Activated naive CD8-positive, alpha-beta T cell treated with anti-CD3 and anti-CD28 coated beads, Interleukin-2, amount 10 ng/mL, durations not matched to agents 7 days and 5 days (primary cell): Measurements from ENCODE around the gene VEGFC. TPM values are rescaled to one million over a fixed set of nuclear protein-coding genes. Genes with fewer than 3 reads are reported as not detected.

ENCODE experiments used
- ATAC-seq: fragments of 150-1000 bp; cut with Tn5 transposase; one replicate; pipeline ENCODE4 v1.10.0; 2021; ENCODE audit warnings: low read depth, moderate library complexity
- POLR2A ChIA-PET: fragments of 350-600 bp; sonication (Branson Sonifier 250); formaldehyde crosslinking; loops from one replicate; lab custom pipeline; 2021; ENCODE audit warnings: antibody characterized with exemption; lab: Charles Lee
- DNase-seq: peaks from one replicate; pipeline ENCODE4 v3.0.0; 2021
- H3K27ac Mint-ChIP-seq: one replicate; pipeline ENCODE4 v1.8.0; 2022; ENCODE audit warnings: mild to moderate bottlenecking, mixed read lengths
- H3K27me3 Mint-ChIP-seq: one replicate; pipeline ENCODE4 v1.8.0; 2022; ENCODE audit warnings: mild to moderate bottlenecking, moderate library complexity, mixed read lengths
- H3K36me3 Mint-ChIP-seq: one replicate; pipeline ENCODE4 v1.8.0; 2021; ENCODE audit warnings: mild to moderate bottlenecking, mixed read lengths
- H3K4me1 Mint-ChIP-seq: one replicate; pipeline ENCODE4 v1.8.0; 2021; ENCODE audit warnings: mixed read lengths
- H3K4me3 Mint-ChIP-seq: one replicate; pipeline ENCODE4 v1.8.0; 2022; ENCODE audit warnings: mild to moderate bottlenecking, moderate library complexity, mixed read lengths
- H3K9me3 Mint-ChIP-seq: one replicate; pipeline ENCODE4 v1.8.0; 2021; ENCODE audit warnings: mixed read lengths
- total RNA-seq, 2 experiments: library from RNA; stranded (reverse); gene quantifications; one replicate each; pipeline ENCODE4 v1.2.3, GENCODE V29; 2021

The VEGFC gene
- total RNA-seq, 2 experiments from 2014 or later: not detected

- Mint-ChIP-seq H3K27ac (no peak overlapping the region), H3K4me3 (no peak overlapping the region), H3K36me3 (no peaks in the 10 kb centered on the region), H3K27me3 (no peaks in the 10 kb centered on the region), H3K9me3 (peaks cover 1% of the 10 kb centered on the region), H3K4me1 (no peaks in the 10 kb centered on the region)
- DNase-seq: no peak
- no peak for ATAC-seq
- POLR2A ChIA-PET: no interaction called here
These were observed 157.1 kb downstream of the VEGFC start for GRCh38 chr4:176635372-176636261.
